Measurements from ENCODE around the gene OGFOD3. TPM values are rescaled to one million over a fixed set of nuclear protein-coding genes. Genes with fewer than 3 reads are reported as not detected.

The OGFOD3 gene
- total RNA-seq, 2 donors from 2014 or later, result 23.3 to 40.8 TPM

DNA sequence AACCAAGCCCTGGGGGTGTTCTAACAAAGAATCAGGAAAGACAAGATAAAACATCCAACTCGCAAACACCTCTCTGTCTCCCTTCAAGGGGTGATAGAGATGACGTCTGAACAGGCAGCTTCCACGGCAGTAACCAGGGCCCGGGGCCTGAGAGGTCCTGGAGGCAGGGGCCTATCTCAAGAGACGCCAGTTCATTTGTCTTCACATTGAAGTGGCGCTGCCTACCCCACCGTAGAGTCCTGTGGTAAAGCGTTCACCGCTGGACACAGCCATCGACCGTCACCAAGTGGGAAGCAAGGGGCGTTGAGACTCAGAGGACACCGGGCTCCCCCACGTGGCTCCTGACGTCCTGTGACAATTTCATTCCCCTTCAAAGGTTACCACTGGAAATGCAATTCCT is 25.4 kb downstream of the OGFOD3 start:
- no peak overlapping the region for H3K4me3 ChIP-seq
- H3K27ac ChIP-seq, result no peak overlapping the region
- H3K27me3 ChIP-seq, result no peaks in the 10 kb centered on the region
- no peaks in the 10 kb centered on the region for H3K9me3 ChIP-seq
- no peaks in the 10 kb centered on the region for H3K36me3 ChIP-seq
- intact Hi-C loops (cut with DNase I), result no loop called here
- no peak overlapping the region for H3K9ac ChIP-seq (ENCODE audit: low read depth in 2 of 2, low read length in 2 of 2)
- no peaks in the 10 kb centered on the region for H3K4me1 ChIP-seq
- no peak for DNase-seq
- TF ChIP-seq, protein P1, sequence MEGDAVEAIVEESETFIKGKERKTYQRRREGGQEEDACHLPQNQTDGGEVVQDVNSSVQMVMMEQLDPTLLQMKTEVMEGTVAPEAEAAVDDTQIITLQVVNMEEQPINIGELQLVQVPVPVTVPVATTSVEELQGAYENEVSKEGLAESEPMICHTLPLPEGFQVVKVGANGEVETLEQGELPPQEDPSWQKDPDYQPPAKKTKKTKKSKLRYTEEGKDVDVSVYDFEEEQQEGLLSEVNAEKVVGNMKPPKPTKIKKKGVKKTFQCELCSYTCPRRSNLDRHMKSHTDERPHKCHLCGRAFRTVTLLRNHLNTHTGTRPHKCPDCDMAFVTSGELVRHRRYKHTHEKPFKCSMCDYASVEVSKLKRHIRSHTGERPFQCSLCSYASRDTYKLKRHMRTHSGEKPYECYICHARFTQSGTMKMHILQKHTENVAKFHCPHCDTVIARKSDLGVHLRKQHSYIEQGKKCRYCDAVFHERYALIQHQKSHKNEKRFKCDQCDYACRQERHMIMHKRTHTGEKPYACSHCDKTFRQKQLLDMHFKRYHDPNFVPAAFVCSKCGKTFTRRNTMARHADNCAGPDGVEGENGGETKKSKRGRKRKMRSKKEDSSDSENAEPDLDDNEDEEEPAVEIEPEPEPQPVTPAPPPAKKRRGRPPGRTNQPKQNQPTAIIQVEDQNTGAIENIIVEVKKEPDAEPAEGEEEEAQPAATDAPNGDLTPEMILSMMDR (IDR thresholded peaks at IDR 0.05), result no peak

DNA sequence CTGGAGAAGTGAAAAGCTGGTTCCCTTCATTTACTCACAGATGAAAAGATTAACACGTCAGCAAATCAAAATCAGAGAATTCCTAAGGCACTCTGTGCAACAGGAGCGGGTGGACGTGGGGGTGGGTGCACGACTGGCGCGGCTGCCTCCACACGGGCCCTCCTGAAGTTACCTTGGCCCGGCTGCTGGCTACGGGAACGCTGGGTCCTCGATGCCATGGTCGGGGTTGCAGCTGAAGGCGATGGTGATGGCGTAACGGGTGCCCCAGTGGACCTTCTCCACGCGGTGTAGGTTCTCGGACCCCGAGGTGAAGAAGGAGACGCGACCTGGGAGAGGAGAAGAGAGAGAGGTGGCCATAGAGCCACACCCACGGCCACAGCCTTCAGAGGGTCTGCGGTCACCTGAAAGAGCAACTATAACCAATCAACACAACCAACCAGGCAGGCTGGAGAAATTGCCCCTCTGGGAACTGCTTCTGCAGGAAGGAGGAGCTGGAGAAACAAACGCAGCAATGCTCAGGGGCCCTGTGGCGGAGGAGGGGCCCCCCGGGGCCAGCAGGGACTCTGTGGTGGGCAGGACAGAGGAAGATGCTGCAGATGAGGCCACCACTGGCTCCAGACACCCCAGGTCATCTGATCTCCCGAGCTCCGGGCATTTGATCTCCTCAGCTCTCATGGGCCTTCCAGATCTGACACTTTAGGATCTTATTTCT is 26.0 kb downstream of the OGFOD3 start:
- no peak overlapping the region for H3K27ac ChIP-seq
- H3K4me1 ChIP-seq, result no peaks in the 10 kb centered on the region
- no peak overlapping the region for H3K9ac ChIP-seq (ENCODE audit: low read depth in 2 of 2, low read length in 2 of 2)
- intact Hi-C loops (cut with DNase I), result no loop called here
- H3K4me3 ChIP-seq, result no peak overlapping the region
- DNase-seq, result no peak
- peaks cover 2% of the 10 kb centered on the region for H3K27me3 ChIP-seq
- TF ChIP-seq, protein P1 (IDR thresholded peaks at IDR 0.05), result no peak
- H3K9me3 ChIP-seq, result no peaks in the 10 kb centered on the region
- no peaks in the 10 kb centered on the region for H3K36me3 ChIP-seq

DNA sequence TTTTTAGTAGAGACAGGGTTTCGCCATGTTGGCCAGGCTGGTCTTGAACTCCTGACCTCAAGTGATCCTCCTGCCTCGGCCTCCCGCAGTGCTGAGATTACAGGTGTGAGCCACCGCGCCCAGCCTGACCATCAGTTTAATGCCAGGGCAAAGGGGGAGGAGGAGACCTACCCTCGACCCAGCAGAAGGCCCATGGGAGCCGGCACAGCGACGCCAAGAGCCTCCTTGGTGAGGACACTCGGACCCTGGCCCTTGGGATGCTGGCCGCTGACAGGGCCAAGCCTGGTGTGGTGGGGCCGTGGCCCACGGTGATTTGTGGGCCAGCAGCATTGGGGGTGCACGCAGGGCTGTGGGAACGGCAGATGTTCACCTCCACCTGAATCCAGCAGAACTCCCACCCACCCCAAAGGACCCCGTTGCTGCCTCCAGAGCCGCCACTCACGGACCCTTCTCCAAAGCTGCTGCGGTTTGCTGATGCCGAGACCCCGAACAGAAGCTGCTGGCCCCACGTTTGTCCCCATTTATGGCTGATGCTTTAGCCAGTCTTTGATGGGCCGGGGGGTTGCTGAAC is 26.8 kb downstream of the OGFOD3 start:
- TF ChIP-seq, protein P1 (IDR thresholded peaks at IDR 0.05), result no peak
- Histone ChIP-seq H3K4me3 (no peak overlapping the region), H3K9ac (ENCODE audit: low read depth in 2 of 2, low read length in 2 of 2) (no peak overlapping the region), H3K9me3 (no peaks in the 10 kb centered on the region), H3K27me3 (peaks cover 10% of the 10 kb centered on the region), H3K27ac (no peak overlapping the region), H3K36me3 (no peaks in the 10 kb centered on the region), H3K4me1 (no peaks in the 10 kb centered on the region)
- no peak for DNase-seq
- intact Hi-C loops (cut with DNase I), result no loop called here

DNA sequence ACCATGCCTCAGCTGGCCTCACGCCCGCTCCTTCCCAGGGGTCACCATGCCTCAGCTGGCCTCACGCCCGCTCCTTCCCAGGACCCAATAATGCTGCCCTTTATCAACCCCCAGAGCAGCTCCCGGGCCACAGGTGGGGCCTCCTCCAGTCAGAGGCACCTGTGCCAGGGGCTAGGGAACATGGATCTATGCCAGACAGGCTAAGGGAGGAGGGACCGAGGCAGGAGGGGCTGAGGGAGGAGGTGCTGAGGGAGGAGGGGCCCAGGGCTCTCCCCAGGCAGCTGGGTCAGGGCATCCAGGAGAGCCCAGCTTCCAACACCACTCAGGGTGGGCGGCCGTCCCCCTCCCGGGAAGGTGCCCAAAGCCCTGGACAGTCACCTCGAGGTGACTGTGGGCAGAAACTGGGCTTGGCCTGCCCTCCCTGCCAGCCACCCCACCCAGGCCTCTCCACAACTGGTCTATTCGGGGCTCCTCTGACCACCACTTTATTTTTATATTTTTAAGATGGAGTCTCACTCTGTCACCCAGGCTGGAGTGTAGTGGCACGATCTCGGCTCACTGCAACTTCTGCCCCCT is 27.4 kb downstream of the OGFOD3 start:
- no peak overlapping the region for H3K4me3 ChIP-seq
- intact Hi-C loops (cut with DNase I), result no loop called here
- no peak for DNase-seq

DNA sequence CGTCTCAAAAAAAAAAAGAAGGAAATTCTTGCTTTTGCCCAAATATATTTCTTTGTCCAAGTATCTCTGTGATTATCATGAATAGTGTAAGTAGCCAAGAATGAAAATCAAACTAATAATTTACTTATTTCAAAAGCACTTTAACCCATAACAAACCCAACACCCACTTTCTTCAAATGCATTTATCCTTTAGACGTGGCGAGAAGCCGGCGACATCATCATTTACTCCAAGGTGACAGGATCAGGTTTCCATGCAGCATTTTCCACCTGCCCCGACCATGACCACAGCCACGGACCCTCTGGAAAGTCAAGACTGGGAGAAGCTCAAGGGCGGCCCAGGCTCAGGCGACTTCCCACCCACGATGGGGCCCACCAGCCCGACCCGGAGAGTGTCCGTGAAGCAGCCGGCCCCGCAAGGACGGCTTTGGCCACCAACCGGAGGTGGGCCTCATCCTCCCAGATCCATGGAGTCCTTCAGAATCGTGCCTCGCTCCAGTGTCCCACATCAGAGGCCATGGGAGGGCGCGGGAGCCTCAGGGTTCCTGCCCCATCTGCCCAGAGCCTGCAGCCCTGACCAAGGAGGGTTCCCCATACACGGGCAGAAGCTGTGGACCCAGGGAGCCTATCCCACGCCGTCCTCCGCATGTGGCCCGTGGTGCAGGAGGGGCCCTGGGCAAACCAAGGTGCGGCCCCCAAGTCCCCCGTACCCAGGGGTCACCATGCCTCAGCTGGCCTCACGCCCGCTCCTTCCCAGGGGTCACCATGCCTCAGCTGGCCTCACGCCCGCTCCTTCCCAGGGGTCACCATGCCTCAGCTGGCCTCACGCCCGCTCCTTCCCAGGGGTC is 28.1 kb downstream of the OGFOD3 start:
- DNase-seq, result no peak
- Histone ChIP-seq H3K9me3 (no peaks in the 10 kb centered on the region), H3K27ac (no peak overlapping the region), H3K9ac (ENCODE audit: low read depth in 2 of 2, low read length in 2 of 2) (no peak overlapping the region), H3K27me3 (peaks cover 19% of the 10 kb centered on the region), H3K4me1 (no peaks in the 10 kb centered on the region), H3K4me3 (no peak overlapping the region), H3K36me3 (no peaks in the 10 kb centered on the region)
- intact Hi-C loops (cut with DNase I), result no loop called here
- TF ChIP-seq, protein P1 (IDR thresholded peaks at IDR 0.05), result no peak

More for the DNA sequence above, 27.4 kb downstream of the OGFOD3 start:
- Histone ChIP-seq H3K27me3 (peaks cover 12% of the 10 kb centered on the region), H3K4me1 (no peaks in the 10 kb centered on the region), H3K9ac (ENCODE audit: low read depth in 2 of 2, low read length in 2 of 2) (no peak overlapping the region), H3K36me3 (no peaks in the 10 kb centered on the region), H3K27ac (no peak overlapping the region), H3K9me3 (no peaks in the 10 kb centered on the region)
- TF ChIP-seq, protein P1 (IDR thresholded peaks at IDR 0.05), result no peak

Measured in colonic mucosa (tissue), 4 donors.